HepG2 (cell line): ENCODE measurements around the gene FOXK2. TPM values are rescaled to one million over a fixed set of nuclear protein-coding genes. Genes with fewer than 3 reads are reported as not detected.

Source experiments
- ATAC-seq: fragments of 200-7000 bp; cut with Tn5 transposase; 3 replicates; pipeline ENCODE4 v1.9.1; 2020; ENCODE audit warnings: mild to moderate bottlenecking, moderate library complexity
- BruUV-seq: library from RNA; stranded (reverse); fragments of 400-500 nt; replicated peaks from 2 replicates; lab custom pipeline; 2021; lab: Mats Ljungman, UMichigan
- CTCF ChIA-PET: fragments of 300-600 bp; formaldehyde crosslinking; extraction: SDS; loops from one replicate; lab custom pipeline; 2021; ENCODE audit warnings: low total read pairs, inconsistent platforms, low intra/inter-chr PET ratio; lab: Yijun Ruan, JAX
- POLR2A ChIA-PET: fragments of 350-600 bp; sonication (Branson Sonifier 250); formaldehyde crosslinking; loops from one replicate; lab custom pipeline; 2020; ENCODE audit warnings: antibody characterized with exemption, inconsistent platforms; lab: Yijun Ruan, JAX
- DNase-seq: peaks from one replicate; pipeline ENCODE4 v3.0.0-alpha.2; 2015; ENCODE audit warnings: low spot score
- FAIRE-seq: peaks from 3 replicates; lab custom pipeline; 2011; peaks lifted over from hg19 to GRCh38; lab: Jason Lieb, UNC
- H2AFZ ChIP-seq: one replicate; pipeline ENCODE4 v1.6.1; 2011; ENCODE audit warnings: low read length, inconsistent platforms
- H3K27ac ChIP-seq: fragments of 300-600 bp; 3 replicates; pipeline ENCODE4 v1.8.0; 2011; ENCODE audit warnings: mixed run types, mild to moderate bottlenecking, mixed read lengths, low read length, inconsistent platforms; ENCODE audit not compliant: insufficient read depth; ENCODE audit errors: extremely low read length
- H3K27me3 ChIP-seq, 2 experiments: fragments of 200-600 bp in 1 of 2; 2 replicates in 1 of 2; 3 replicates in 1 of 2; pipeline versions ENCODE4 v1.6.0 to v1.8.0; 2011; ENCODE audit warnings: low read length in 2 of 2, mild to moderate bottlenecking in 2 of 2, moderate library complexity in 2 of 2, inconsistent platforms in 1 of 2; ENCODE audit not compliant: insufficient read depth in 2 of 2, control insufficient read depth in 1 of 2
- H3K36me3 ChIP-seq, 2 experiments: fragments of 200-600 bp in 1 of 2; replicated peaks in 1 of 2; 2 replicates in 1 of 2; 3 replicates in 1 of 2; pipeline versions ENCODE4 v1.5.1 to v1.8.0; 2011; ENCODE audit warnings: low read length in 2 of 2, inconsistent platforms in 1 of 2; ENCODE audit not compliant: insufficient read depth in 2 of 2, control insufficient read depth in 1 of 2
- H3K4me1 ChIP-seq: 2 replicates; pipeline ENCODE4 v1.5.1; 2012; ENCODE audit warnings: low read length, inconsistent platforms; ENCODE audit not compliant: insufficient read depth
- H3K4me2 ChIP-seq: 2 replicates; pipeline ENCODE4 v1.6.0; 2011; ENCODE audit warnings: low read depth, low read length, inconsistent platforms
- H3K4me3 ChIP-seq, 3 experiments: fragments of 200-600 bp in 1 of 3; sonication (generic), shearing (Covaris generic) in 1 of 3; replicated peaks in 1 of 3; 2 replicates each; pipeline ENCODE4 v1.5.1; 2011 to 2016; ENCODE audit warnings: low read length in 3 of 3, inconsistent platforms in 2 of 3, low read depth in 2 of 3, mild to moderate bottlenecking in 2 of 3, control low read depth in 1 of 3, mixed read lengths in 1 of 3; ENCODE audit not compliant: insufficient read depth in 1 of 3
- H3K79me2 ChIP-seq: one replicate; pipeline ENCODE4 v1.6.1; 2011; ENCODE audit warnings: low read length, inconsistent platforms; ENCODE audit not compliant: insufficient read depth
- H3K9ac ChIP-seq: 2 replicates; pipeline ENCODE4 v1.6.0; 2011; ENCODE audit warnings: mild to moderate bottlenecking, low read depth, low read length, inconsistent platforms; ENCODE audit not compliant: insufficient read depth
- H3K9me3 ChIP-seq: 2 replicates; pipeline ENCODE4 v1.5.1; 2012; ENCODE audit warnings: mild to moderate bottlenecking, low read length
- H4K20me1 ChIP-seq: 2 replicates; pipeline ENCODE4 v1.6.0; 2011; ENCODE audit warnings: inconsistent platforms, mild to moderate bottlenecking, low read length, moderate library complexity; ENCODE audit not compliant: insufficient read depth
- ATF1 ChIP-seq: IDR thresholded peaks from 2 replicates; pipeline ENCODE4 v1.6.1; 2016; ENCODE audit warnings: mild to moderate bottlenecking, control low read depth
- ATF7 ChIP-seq, 2 experiments: fragments of 450-650 bp in 1 of 2; sonication (generic) in 1 of 2; formaldehyde crosslinking in 1 of 2; IDR thresholded peaks; 2 replicates each; pipeline versions ENCODE4 v1.4.0 to v1.6.1; 2016 to 2020; ENCODE audit warnings: antibody characterized with exemption in 1 of 2, mild to moderate bottlenecking in 1 of 2, missing genetic modification reagents in 1 of 2
- CREB1 ChIP-seq, 2 experiments: fragments of 450-650 bp in 1 of 2; IDR thresholded peaks; 2 replicates each; pipeline ENCODE4 v1.6.1; 2016 to 2017; ENCODE audit warnings: control low read depth in 1 of 2, mild to moderate bottlenecking in 1 of 2, missing compliant biosample characterization in 1 of 2, missing genetic modification characterization in 1 of 2
- ELF1 ChIP-seq: sonication (generic); formaldehyde crosslinking; IDR thresholded peaks from 2 replicates; pipeline ENCODE4 v1.4.0; 2020; ENCODE audit warnings: missing genetic modification reagents
- ESRRA ChIP-seq: sonication (generic); formaldehyde crosslinking; IDR thresholded peaks from 2 replicates; pipeline ENCODE4 v1.5.1; 2020; ENCODE audit warnings: mild to moderate bottlenecking, low read depth, missing genetic modification reagents
- IKZF5 ChIP-seq: IDR thresholded peaks from 2 replicates; pipeline ENCODE4 v1.6.1; 2018; ENCODE audit warnings: missing genetic modification reagents, mild to moderate bottlenecking, missing compliant biosample characterization
- PATZ1 ChIP-seq: sonication (generic); formaldehyde crosslinking; IDR thresholded peaks from 2 replicates; pipeline ENCODE4 v1.4.0; 2020; ENCODE audit warnings: missing genetic modification reagents
- SAP130 ChIP-seq: IDR thresholded peaks from 2 replicates; pipeline ENCODE4 v1.6.1; 2016; ENCODE audit warnings: low read depth
- TAF1 ChIP-seq: sonication (generic); formaldehyde crosslinking; IDR thresholded peaks from 2 replicates; pipeline ENCODE4 v1.4.0; 2020; ENCODE audit warnings: missing genetic modification reagents
- ZBTB33 ChIP-seq: sonication (generic); formaldehyde crosslinking; IDR thresholded peaks from 2 replicates; pipeline ENCODE4 v1.4.0; 2020; ENCODE audit warnings: missing genetic modification reagents
- ZBTB38 ChIP-seq: sonication (generic); formaldehyde crosslinking; IDR thresholded peaks from 2 replicates; pipeline ENCODE4 v1.5.1; 2020; ENCODE audit warnings: mild to moderate bottlenecking, missing genetic modification reagents
- ZNF331 ChIP-seq: sonication (generic); formaldehyde crosslinking; IDR thresholded peaks from 2 replicates; pipeline ENCODE4 v1.4.0; 2020; ENCODE audit warnings: missing genetic modification reagents
- ZNF569 ChIP-seq: sonication (generic); formaldehyde crosslinking; IDR thresholded peaks from 2 replicates; pipeline ENCODE4 v1.5.0; 2020; ENCODE audit warnings: mild to moderate bottlenecking, missing genetic modification reagents, moderate library complexity, borderline replicate concordance
- WGBS: methylation state at CpG from one replicate; pipeline ENCODE4 v1.1.6; 2017; ENCODE audit warnings: low lambda C conversion rate; 5-methylcytosine and 5-hydroxymethylcytosine counted together
- in situ Hi-C: cut with HindIII; loops from 2 replicates; pipeline ENCODE4 v1.10.0; 2017; ENCODE audit warnings: low pct_unique_long_range_greater_than_20kb; ENCODE audit not compliant: extremely low pct_ligation_motif_present
- intact Hi-C: fragments of 100-400 bp; cut with micrococcal nuclease; formaldehyde crosslinking; loops from one replicate; pipeline ENCODE4 v1.10.0; 2022; ENCODE audit not compliant: unreplicated experiment
- polyA plus RNA-seq, 8 experiments: library from polyadenylated mRNA; depleted of rRNA in 3 of 8; stranded (reverse) in 7 of 8; unstranded in 1 of 8; fragments of >200 nt; fragmentation: Illumina TruSeq in 4 of 8; extraction: Trizol in 4 of 8; gene quantifications; 2 replicates each; pipeline versions ENCODE4 v1.2.1 to v1.2.3, GENCODE V29; 2011 to 2016; ENCODE audit warnings: low read depth in 4 of 8, missing spikeins in 1 of 8, mixed read lengths in 1 of 8; ENCODE audit not compliant: insufficient read depth in 1 of 8
- total RNA-seq, 5 experiments: library from RNA; depleted of rRNA; stranded (reverse); fragments of >200 nt; fragmentation: Illumina TruSeq; extraction: Trizol; gene quantifications; 2 replicates each; pipeline ENCODE4 v1.2.3, GENCODE V29; 2016; ENCODE audit warnings: low read depth in 1 of 5

Gene FOXK2
- total and polyA plus RNA-seq, 2 of the 13 experiments (the other 11 are each of a cell fraction or from before 2014, with no cell fraction given): 67.1 to 67.2 TPM

GRCh38 chr17:82529914-82530300, 10.4 kb downstream of the FOXK2 start:
- ATAC-seq (no peak), DNase-seq (no peak)
- H2AFZ ChIP-seq: no peak overlapping the region
- peaks cover 96% of the 10 kb centered on the region for H4K20me1 ChIP-seq
- no peak overlapping the region for H3K4me2 ChIP-seq
- BruUV-seq: no TSS peak
- CTCF ChIA-PET: no interaction called here
- no peaks in the 10 kb centered on the region for H3K9me3 ChIP-seq
- no peak overlapping the region for H3K9ac ChIP-seq
- in situ Hi-C loops: no loop called here
- intact Hi-C loops: no loop called here
- TF ChIP-seq CREB1 (IDR thresholded peaks at IDR 0.05) (peak; percentile 37; the same call in 1 of the 2 replicates), CREB1 (CRISPR knock-in tag; IDR thresholded peaks at IDR 0.05) (no peak), ATF1 (CRISPR knock-in tag) (no peak), ATF7 (IDR thresholded peaks at IDR 0.05) (no peak; the same call in 1 of the 2 replicates), ATF7 (CRISPR knock-in tag; IDR thresholded peaks at IDR 0.05) (no peak)
- TF ChIP-seq, all 625 proteins: peak for 1
- Histone ChIP-seq H3K4me3 (no peak overlapping the region), H3K36me3 (peaks cover 3 to 21% of the 10 kb centered on the region in 2 experiments; a peak in 4 of 5 replicates), H3K27ac (peak overlapping the region; percentile 8), H3K27me3 (no peaks in the 10 kb centered on the region), H3K79me2 (peaks cover 98% of the 10 kb centered on the region), H3K4me1 (peaks cover 87% of the 10 kb centered on the region)
- FAIRE-seq: no peak
- POLR2A ChIA-PET: no interaction called here
- 91% methylated on average over 9 of the region's 9 CpGs for WGBS

GRCh38 chr17:82531431-82531881, 11.9 kb downstream of the FOXK2 start:
- in situ Hi-C loops: no loop called here
- Histone ChIP-seq H3K9me3 (no peaks in the 10 kb centered on the region), H3K4me2 (peak overlapping the region; percentile 10; the same call in 1 of the 2 replicates), H3K27me3 (no peaks in the 10 kb centered on the region), H3K36me3 (peaks cover 3 to 12% of the 10 kb centered on the region in 2 experiments; a peak in 2 of 5 replicates), H3K9ac (no peak overlapping the region), H2AFZ (no peak overlapping the region), H3K4me1 (peaks cover 87% of the 10 kb centered on the region), H3K79me2 (peaks cover 98% of the 10 kb centered on the region), H4K20me1 (peaks cover 96% of the 10 kb centered on the region), H3K4me3 (no peak overlapping the region), H3K27ac (peak overlapping the region; percentile 19)
- no TSS peak for BruUV-seq
- 92% methylated on average over 7 of the region's 7 CpGs for WGBS
- intact Hi-C loops: no loop called here
- ATAC-seq: peak; percentile 24; the same call in 2 of the 3 replicates
- no peak for FAIRE-seq
- DNase-seq: no peak
- POLR2A ChIA-PET: interaction anchor here (1.4 to 1.6 kb wide), 2 partner anchors 12 to 37 kb away, joined by 4 to 9 read pairs; partner anchors contain the start of gene FOXK2
- CTCF ChIA-PET: no interaction called here
- 0 out of 2 replicates have a peak, but pooled peaks have one; percentile 7 for TF ChIP-seq ESRRA
- TF ChIP-seq ZBTB38 (CRISPR knock-in tag): peak; percentile 76; the same call in 1 of the 2 replicates
- TF ChIP-seq IKZF5: no peak
- TF ChIP-seq ZBTB33 (CRISPR knock-in tag): peak; percentile 14; the same call in 1 of the 2 replicates
- TF ChIP-seq ZNF331 (CRISPR knock-in tag): no peak
- TF ChIP-seq ELF1: no peak
- peak; percentile 29; the same call in 1 of the 2 replicates for TF ChIP-seq SAP130 (CRISPR knock-in tag)
- no peak for TF ChIP-seq ZNF569 (CRISPR knock-in tag)
- TF ChIP-seq PATZ1 (CRISPR knock-in tag): no peak
- TF ChIP-seq TAF1 (CRISPR knock-in tag): no peak
